LNCAP (cell line): Measurements from ENCODE around the gene CDH9.

Experiments
- CTCF ChIP-seq: fragments of 450-650 bp; IDR thresholded peaks from 2 replicates; pipeline ENCODE4 v1.5.1; 2017; ENCODE audit warnings: mild to moderate bottlenecking

CDH9 gene

GRCh38 chr5:26945901-26946300, 92.5 kb downstream of the CDH9 start:
- no peak for TF ChIP-seq CTCF

GRCh38 chr5:26942481-26942880, 95.9 kb downstream of the CDH9 start:
- no peak for TF ChIP-seq CTCF

GRCh38 chr5:26940994-26941393, 97.4 kb downstream of the CDH9 start:
- TF ChIP-seq CTCF, result no peak

GRCh38 chr5:26932238-26932637, 106.1 kb downstream of the CDH9 start:
- TF ChIP-seq CTCF, result no peak

GRCh38 chr5:26921439-26921838, 116.9 kb downstream of the CDH9 start:
- TF ChIP-seq CTCF, result no peak

- no peak for TF ChIP-seq CTCF
Observed at GRCh38 chr5:26903469-26903868, 134.9 kb downstream of the CDH9 start.

- TF ChIP-seq CTCF, result no peak; the same call in 1 of the 2 replicates
Observed at GRCh38 chr5:26894719-26895263, 143.6 kb downstream of the CDH9 start.

GRCh38 chr5:26893078-26893477, 145.3 kb downstream of the CDH9 start:
- TF ChIP-seq CTCF, result no peak
